OCI-LY1 (cell line): ENCODE results near the gene PTPRE.

Experiments used
- H2AFZ ChIP-seq: fragments of 200-600 bp; sonication (generic), shearing (Covaris generic); 2 replicates; pipeline ENCODE4 v1.6.0; 2014; ENCODE audit warnings: antibody characterized with exemption, mild to moderate bottlenecking, low read length
- H3F3A ChIP-seq: fragments of 200-600 bp; sonication (generic), shearing (Covaris generic); 2 replicates; pipeline ENCODE4 v1.6.0; 2014; ENCODE audit warnings: mild to moderate bottlenecking, antibody characterized with exemption, low read length, moderate library complexity; ENCODE audit not compliant: insufficient read depth
- H3K27ac ChIP-seq: fragments of 200-600 bp; sonication (generic); 2 replicates; pipeline ENCODE4 v1.5.1; 2014; ENCODE audit warnings: low read length, mixed run types, mild to moderate bottlenecking, low read depth; ENCODE audit not compliant: poor library complexity, severe bottlenecking
- H3K27me3 ChIP-seq: fragments of 200-600 bp; sonication (generic); 2 replicates; pipeline ENCODE4 v1.6.0; 2014; ENCODE audit warnings: antibody characterized with exemption, mild to moderate bottlenecking, low read length, moderate library complexity; ENCODE audit not compliant: insufficient read depth
- H3K36me3 ChIP-seq: fragments of 200-600 bp; sonication (generic); 2 replicates; pipeline ENCODE4 v1.6.1; 2014; ENCODE audit warnings: mild to moderate bottlenecking, antibody characterized with exemption, low read length, moderate library complexity, mixed read lengths; ENCODE audit not compliant: insufficient read depth
- H3K4me1 ChIP-seq: fragments of 200-600 bp; sonication (generic); 2 replicates; pipeline ENCODE4 v1.5.1; 2014; ENCODE audit warnings: mild to moderate bottlenecking, low read length, moderate library complexity; ENCODE audit not compliant: insufficient read depth, severe bottlenecking
- H3K4me2 ChIP-seq: fragments of 200-600 bp; sonication (generic), shearing (Covaris generic); 2 replicates; pipeline ENCODE4 v1.6.1; 2014; ENCODE audit warnings: low read length
- H3K4me3 ChIP-seq: fragments of 200-600 bp; sonication (generic); 2 replicates; pipeline ENCODE4 v1.5.1; 2014; ENCODE audit warnings: low read length, low read depth, mild to moderate bottlenecking, mixed read lengths; ENCODE audit not compliant: poor library complexity, severe bottlenecking
- H3K79me2 ChIP-seq: fragments of 200-600 bp; shearing (Covaris generic); 2 replicates; pipeline ENCODE4 v1.6.1; 2016; ENCODE audit warnings: mixed run types, low read length, mixed read lengths; ENCODE audit not compliant: insufficient read depth
- H3K9ac ChIP-seq: fragments of 200-600 bp; sonication (generic), shearing (Covaris generic); 2 replicates; pipeline ENCODE4 v1.6.1; 2014; ENCODE audit warnings: mild to moderate bottlenecking, low read length, mixed read lengths
- H3K9me2 ChIP-seq: fragments of 200-600 bp; sonication (generic), shearing (Covaris generic); 2 replicates; pipeline ENCODE4 v1.6.1; 2014; ENCODE audit warnings: low read depth, mild to moderate bottlenecking, low read length, mixed read lengths
- H3K9me3 ChIP-seq: fragments of 200-600 bp; shearing (Covaris generic); 2 replicates; pipeline ENCODE4 v1.6.1; 2014; ENCODE audit warnings: low read length, mixed read lengths
- H4K20me1 ChIP-seq: fragments of 200-600 bp; sonication (generic), shearing (Covaris generic); 2 replicates; pipeline ENCODE4 v1.6.0; 2016; ENCODE audit warnings: mild to moderate bottlenecking, low read length; ENCODE audit not compliant: insufficient read depth
- EZH2 ChIP-seq: fragments of 200-600 bp; sonication (generic), shearing (Covaris generic); IDR thresholded peaks from 2 replicates; pipeline ENCODE4 v1.8.0; 2017; ENCODE audit warnings: borderline replicate concordance, mixed run types, mild to moderate bottlenecking, antibody characterized with exemption, low read length, moderate library complexity, mixed read lengths
- TF ChIP-seq, protein P1 (sequence below): fragments of 200-600 bp; sonication (generic), shearing (Covaris generic); IDR thresholded peaks from 2 replicates; pipeline ENCODE4 v1.5.1; 2017; ENCODE audit warnings: mild to moderate bottlenecking, antibody characterized with exemption, low read length, moderate library complexity, mixed read lengths

PTPRE gene

DNA sequence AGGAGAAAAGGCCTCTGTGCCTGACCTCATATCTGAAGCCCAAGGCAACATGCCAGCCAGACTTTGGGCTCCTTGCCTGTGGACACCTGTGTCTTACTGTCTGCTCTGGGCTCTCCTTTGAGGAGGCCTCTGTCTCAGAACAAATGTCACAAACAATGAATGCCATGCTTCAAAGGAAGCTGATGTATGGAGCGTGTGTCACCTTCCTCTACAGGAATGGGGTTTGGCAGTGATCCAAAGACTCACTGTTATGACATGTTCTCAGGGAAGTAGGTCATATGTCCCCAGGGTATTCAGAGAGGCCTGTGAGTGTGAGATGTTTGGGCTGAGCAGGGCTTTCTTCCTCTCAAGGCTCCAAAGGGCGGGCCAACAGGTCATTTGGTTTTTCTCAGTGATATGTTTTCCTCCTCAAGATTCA, 38.4 kb downstream of the PTPRE start:
- Histone ChIP-seq H3K4me2 (no peak overlapping the region), H3K27me3 (peaks cover 7% of the 10 kb centered on the region; the same call in 1 of the 2 replicates), H2AFZ (no peak overlapping the region), H3K4me1 (no peaks in the 10 kb centered on the region), H3K9ac (no peak overlapping the region), H3F3A (no peaks in the 10 kb centered on the region), H3K9me2 (no peaks in the 10 kb centered on the region), H3K9me3 (no peaks in the 10 kb centered on the region), H3K79me2 (no peaks in the 10 kb centered on the region), H3K36me3 (no peaks in the 10 kb centered on the region), H4K20me1 (no peaks in the 10 kb centered on the region), H3K27ac (no peak overlapping the region), H3K4me3 (no peak overlapping the region)
- no peak for TF ChIP-seq EZH2
- TF ChIP-seq, protein P1, sequence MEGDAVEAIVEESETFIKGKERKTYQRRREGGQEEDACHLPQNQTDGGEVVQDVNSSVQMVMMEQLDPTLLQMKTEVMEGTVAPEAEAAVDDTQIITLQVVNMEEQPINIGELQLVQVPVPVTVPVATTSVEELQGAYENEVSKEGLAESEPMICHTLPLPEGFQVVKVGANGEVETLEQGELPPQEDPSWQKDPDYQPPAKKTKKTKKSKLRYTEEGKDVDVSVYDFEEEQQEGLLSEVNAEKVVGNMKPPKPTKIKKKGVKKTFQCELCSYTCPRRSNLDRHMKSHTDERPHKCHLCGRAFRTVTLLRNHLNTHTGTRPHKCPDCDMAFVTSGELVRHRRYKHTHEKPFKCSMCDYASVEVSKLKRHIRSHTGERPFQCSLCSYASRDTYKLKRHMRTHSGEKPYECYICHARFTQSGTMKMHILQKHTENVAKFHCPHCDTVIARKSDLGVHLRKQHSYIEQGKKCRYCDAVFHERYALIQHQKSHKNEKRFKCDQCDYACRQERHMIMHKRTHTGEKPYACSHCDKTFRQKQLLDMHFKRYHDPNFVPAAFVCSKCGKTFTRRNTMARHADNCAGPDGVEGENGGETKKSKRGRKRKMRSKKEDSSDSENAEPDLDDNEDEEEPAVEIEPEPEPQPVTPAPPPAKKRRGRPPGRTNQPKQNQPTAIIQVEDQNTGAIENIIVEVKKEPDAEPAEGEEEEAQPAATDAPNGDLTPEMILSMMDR: no peak

DNA sequence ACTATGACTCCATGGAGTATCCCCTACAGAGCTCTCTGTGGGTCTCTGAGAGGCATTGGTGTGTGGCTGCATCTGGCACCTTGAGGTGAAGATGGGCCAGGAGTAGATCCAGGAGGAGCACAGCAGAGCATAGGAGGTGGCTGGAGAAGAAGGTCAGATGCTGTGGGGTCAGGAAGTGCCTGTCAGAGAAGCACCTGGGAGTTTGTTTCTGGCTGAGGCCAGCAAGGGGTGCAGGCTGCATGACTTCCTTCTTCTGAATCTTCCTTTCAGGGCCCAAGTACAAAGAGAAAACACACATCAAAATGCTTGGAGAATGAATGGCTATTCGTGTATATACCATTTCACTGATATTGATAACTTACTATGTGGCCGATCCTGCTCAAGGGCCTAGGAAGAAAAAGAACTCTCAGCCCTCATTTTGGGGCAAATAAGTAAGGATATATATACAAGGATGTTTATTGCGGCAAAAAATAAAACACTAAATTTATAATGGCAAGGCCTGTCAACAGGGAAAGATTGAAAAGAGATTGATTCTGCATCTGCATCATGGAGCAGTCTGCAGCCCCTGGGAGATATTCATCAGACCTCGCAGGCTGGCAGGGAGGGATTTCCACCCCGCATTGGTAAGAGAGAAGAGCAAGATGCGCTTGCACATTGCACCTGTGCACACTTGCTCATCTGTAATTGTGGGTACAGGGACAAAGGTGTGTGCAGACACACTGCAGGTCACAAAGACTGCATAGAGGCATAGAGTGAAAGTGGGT, 39.2 kb downstream of the PTPRE start:
- H3K27me3 ChIP-seq: 0 out of 2 replicates have a peak, but pooled peaks cover 2% of the 10 kb centered on the region
- no peaks in the 10 kb centered on the region for H3K4me1 ChIP-seq
- no peak overlapping the region for H3K4me3 ChIP-seq
- no peak overlapping the region for H2AFZ ChIP-seq
- no peak overlapping the region for H3K9ac ChIP-seq
- no peak overlapping the region for H3K4me2 ChIP-seq
- no peaks in the 10 kb centered on the region for H3K9me2 ChIP-seq
- no peaks in the 10 kb centered on the region for H3K79me2 ChIP-seq
- no peak overlapping the region for H3K27ac ChIP-seq
- H4K20me1 ChIP-seq: no peaks in the 10 kb centered on the region
- no peaks in the 10 kb centered on the region for H3K9me3 ChIP-seq
- H3K36me3 ChIP-seq: no peaks in the 10 kb centered on the region
- H3F3A ChIP-seq: no peaks in the 10 kb centered on the region
- no peak for TF ChIP-seq EZH2
- TF ChIP-seq, protein P1: no peak

DNA sequence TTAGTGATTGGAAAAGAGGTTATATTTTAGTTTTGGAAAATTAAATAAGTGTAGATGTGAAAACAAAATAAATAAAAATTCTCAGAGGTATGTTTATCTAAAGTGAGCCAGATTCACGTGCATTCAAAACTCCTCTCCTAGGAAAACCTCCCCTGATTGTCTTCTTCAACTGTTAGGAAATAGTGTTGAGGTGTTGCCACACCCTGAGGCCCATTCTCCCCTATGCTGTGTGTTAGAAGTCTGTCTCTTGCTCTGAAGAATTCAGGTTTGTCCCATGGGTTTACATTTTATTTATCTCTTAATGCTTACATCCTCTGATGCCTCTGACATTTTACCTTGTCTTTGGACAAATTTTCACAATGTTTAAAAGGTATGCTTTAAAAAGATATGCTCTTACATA, 40.3 kb downstream of the PTPRE start:
- H3K4me3 ChIP-seq: no peak overlapping the region
- no peaks in the 10 kb centered on the region for H4K20me1 ChIP-seq
- no peaks in the 10 kb centered on the region for H3K79me2 ChIP-seq
- no peaks in the 10 kb centered on the region for H3K9me2 ChIP-seq
- no peaks in the 10 kb centered on the region for H3K27me3 ChIP-seq
- TF ChIP-seq, protein P1: no peak
- TF ChIP-seq EZH2: no peak
- no peak overlapping the region for H3K4me2 ChIP-seq
- H3K4me1 ChIP-seq: no peaks in the 10 kb centered on the region
- no peaks in the 10 kb centered on the region for H3K9me3 ChIP-seq
- H2AFZ ChIP-seq: no peak overlapping the region
- no peaks in the 10 kb centered on the region for H3F3A ChIP-seq
- no peaks in the 10 kb centered on the region for H3K36me3 ChIP-seq
- H3K27ac ChIP-seq: no peak overlapping the region
- H3K9ac ChIP-seq: no peak overlapping the region
